Raji (cell line): Measurements from ENCODE around the gene MAP2K1.
A peak's percentile ranks its signal among the peaks of the same experiment; 100 is the strongest.

Experiments used
- POLR2A ChIP-seq: IDR thresholded peaks from 2 replicates; pipeline ENCODE4 v1.6.1; 2011; ENCODE audit warnings: low read depth, low read length, control low read depth; ENCODE audit not compliant: insufficient read depth

Gene MAP2K1

DNA sequence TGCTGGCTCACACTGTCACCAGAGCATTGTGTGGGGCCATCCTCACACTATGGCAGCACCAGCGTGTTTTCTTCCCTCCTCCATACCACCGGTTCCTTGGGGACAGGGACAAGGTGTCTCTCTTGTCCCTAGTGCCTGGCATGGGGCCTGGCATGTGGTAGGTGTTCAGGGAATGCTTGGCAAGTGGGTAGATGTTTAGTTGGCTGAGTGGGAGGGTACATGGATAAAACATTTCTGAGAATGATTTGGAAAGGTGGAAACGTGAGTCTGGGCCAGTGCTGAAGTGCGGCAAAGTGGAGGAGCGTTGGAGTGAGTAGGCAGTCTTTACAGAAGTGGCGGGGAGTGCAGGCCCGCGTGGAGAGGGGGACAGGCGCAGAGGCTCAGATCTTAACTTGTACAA, 95.8 kb downstream of the MAP2K1 start:
- TF ChIP-seq POLR2A, result no peak

DNA sequence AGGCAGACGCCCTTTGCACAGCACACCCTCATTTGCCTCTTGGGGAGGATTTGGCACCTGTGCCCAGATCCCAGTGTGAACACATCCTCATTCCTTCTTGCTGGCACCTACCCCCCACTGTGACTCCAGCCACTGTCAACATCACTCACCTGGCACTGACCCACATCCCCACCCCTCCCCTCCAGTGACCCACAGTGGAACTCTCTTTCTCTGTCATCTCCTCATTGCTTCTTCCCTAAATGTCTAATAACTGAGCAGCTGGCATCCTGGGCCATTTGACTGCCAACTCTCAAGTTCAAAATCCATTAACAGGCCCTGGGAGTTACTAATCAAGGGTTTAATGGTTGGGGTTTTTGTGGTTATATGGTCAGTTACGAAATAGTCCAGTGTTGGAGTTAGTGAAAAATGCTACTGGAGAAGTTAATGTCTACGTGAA, 96.4 kb downstream of the MAP2K1 start:
- TF ChIP-seq POLR2A, result no peak

DNA sequence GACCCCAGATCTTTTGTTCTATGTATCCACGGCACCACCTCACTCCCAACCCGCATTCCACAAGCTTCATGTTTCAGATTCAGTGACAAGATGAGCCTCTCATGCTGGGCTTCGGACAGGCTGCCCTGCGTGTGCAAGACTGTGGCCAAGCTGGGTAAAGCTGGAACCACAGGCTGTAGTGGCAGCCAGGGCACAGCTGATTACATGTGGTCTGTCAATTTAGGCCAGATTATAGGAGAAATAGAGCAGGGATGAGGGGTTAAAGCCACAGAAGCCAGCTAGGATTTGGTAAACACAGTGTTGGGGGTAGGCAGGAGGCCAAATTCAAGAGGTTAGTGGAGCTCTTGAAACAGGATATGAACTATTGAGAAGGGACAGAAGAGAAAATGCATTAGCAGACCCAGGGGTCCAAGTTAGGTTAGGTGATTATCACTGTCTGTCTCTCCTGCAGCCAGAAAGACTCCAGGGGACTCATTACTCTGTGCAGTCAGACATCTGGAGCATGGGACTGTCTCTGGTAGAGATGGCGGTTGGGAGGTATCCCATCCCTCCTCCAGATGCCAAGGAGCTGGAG, 97.9 kb downstream of the MAP2K1 start:
- TF ChIP-seq POLR2A, result no peak

DNA sequence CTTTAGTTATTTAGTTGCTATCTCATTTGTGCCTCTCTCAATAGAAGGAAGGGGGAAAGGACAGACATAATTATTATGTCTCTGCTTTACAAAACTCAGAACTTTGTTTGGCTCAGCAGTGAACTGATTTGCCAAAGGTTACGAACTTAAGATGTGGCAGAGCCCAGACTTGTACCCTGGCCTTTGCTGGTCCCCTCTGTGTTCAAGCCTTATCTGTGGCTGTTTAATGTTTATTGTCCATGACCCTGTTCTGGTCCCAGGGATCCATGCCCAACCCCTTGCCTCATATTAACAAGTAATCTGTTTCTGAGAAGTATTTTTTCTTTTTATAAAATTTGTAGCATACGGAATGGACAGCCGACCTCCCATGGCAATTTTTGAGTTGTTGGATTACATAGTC, 100.2 kb downstream of the MAP2K1 start:
- no peak for TF ChIP-seq POLR2A

DNA sequence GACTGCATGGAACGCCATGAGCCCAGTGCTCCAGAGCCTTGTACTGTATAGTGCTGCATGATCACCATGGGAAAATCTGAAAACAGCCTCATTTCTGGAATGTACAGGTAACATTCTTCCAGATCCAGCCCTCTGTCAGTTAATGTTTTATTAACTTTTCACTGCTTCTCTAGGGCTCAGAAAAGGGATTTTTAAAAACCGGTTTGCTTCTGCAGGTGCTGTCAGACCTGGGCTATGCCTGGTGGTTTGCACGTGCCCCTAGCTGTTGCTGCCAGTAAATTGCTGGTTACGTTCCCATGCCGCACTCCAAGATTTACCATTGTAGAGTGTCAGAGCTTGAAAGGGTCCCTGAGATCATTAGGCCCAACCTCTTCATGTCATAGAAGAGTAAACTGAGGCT, 101.8 kb downstream of the MAP2K1 start:
- no peak for TF ChIP-seq POLR2A

DNA sequence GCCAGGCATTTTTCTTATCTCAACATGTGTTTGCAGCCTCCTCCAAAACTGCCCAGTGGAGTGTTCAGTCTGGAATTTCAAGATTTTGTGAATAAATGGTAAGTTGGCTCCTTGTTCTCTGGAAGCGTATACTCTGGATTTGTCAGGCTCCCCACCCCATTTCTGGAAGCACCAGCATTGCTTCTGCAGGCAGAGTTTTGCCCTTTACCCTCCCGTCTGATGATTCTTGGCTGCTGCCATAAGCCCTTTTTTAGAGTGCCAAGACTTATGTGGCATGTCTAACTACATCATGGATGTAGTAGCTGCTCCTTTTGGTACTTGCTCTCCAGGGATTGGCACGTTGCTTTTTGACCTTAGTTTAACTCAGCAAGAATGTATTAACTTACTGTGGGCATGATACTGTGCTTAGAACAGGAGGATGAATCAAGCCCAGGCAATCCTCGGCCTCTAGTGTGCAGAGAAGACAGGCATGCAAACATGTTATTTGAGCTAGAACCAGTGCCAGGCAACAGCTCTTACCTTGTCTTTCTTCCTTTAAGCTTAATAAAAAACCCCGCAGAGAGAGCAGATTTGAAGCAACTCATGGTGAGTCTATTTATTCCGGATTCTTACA, 102.6 kb downstream of the MAP2K1 start:
- TF ChIP-seq POLR2A, result no peak

DNA sequence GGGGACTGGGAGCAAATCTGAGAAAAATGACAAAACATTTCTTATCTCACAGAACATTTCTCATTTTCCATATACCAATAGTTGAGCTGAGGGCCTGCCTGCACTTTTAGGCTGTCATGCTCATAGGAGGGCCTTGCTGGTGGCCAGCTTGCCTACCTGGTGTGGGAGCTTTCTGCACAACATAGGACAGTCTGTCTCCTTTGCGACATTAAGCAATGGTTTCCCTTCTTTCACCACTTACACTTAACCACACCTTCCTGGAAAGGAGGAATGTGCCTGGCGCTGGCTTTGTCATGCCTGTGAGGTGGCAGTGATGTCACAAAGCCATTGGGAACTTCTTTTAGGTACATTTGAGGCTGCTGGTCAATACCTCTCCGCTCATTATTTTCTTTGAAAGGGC, 105.1 kb downstream of the MAP2K1 start:
- no peak for TF ChIP-seq POLR2A

DNA sequence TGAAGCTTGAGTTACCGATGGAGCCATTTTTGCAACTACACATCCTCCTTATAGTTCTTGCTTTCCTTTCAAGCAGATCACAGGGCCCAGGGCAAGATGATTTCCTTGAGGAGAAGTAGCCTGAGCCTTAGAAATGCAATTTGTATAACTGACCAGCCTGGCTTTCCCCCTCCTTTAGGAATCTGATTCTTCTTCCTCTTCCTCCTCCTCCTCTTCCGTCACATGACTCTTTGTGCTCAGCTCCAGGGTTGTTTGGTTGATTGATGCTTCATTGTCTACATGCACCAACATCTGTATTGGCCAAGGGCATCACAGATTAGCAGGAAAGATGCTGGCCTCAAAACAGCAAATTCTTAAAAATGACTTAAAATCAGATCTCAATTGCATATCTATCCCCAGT, 107.5 kb downstream of the MAP2K1 start:
- no peak for TF ChIP-seq POLR2A

DNA sequence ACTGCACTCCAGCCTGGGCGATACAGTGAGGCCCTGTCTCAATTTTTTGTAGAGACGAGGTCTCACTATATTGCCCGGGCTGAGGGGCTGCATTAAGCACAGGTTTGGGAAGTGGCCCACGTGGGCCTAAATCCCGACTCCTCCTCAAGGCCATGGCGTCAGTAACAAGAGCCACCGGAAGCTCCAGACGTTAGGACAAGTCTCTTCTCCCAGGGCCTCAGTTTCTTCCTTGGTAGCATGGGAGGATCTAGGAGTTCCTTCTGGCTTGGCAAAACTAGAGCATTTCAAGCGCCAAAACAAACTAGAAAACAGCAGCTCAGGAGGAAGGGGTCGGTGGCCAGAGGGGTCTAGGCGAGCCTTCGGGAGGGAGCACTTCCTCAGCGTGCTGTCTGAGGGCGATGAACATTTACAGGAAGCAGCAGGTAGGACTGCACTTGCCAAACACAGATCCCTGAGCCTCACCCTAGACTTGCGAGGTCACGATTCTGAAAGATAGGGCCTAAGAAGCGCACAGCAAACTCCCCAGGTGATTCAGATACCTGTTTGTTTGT, 110.3 kb downstream of the MAP2K1 start:
- no peak for TF ChIP-seq POLR2A

DNA sequence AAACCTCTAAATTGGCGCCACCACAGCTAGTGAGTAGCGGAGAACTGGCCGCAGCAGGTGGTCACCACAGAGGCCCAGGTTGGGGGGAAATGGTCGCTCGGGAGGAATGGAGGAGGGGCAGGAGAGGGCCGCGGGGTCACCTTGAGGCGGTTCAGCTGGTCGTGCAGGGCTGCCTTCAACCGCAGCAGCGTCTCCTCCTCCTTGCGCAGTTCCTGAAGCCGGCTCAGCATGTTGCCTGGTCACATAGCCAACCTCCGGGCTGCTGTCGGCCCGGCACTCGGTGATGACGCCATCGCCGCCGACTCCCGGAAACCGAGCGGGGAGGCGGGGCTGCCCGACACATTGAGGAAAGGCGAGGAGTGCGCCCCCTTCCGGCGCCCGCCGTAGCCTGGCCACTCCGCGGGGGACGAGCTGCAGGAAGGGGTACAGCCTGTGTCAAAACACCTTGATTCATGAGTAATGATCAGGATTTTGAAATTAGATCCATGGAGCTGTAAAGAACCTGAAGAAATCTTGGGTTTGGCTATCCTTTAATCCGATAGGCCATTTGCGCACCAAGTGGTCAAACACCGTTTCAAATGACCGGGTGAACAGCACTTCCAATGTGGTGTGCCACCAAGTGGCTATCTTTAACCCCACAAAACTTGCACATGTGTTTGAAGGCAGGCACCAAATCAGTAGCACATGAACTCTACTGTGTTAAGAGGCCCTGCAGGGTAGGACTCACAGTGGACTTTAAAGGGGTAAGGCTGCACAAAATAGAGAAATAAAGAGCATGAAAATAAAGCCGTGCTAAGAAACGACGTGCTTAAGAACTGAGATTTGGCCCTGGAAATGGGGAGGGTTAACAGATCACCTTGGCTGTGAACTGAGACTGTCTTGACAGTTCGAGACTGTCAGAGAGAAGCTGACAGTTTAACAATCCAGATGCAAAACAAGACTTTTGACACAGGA, 111.1 kb downstream of the MAP2K1 start, which contains the start of gene SNAPC5:
SNAPC5 (minus strand) TSS at position 261 of the 954 bp plus-strand sequence; CDS start at position 230, 31 bp downstream.
- TF ChIP-seq POLR2A, result peak; percentile 85

DNA sequence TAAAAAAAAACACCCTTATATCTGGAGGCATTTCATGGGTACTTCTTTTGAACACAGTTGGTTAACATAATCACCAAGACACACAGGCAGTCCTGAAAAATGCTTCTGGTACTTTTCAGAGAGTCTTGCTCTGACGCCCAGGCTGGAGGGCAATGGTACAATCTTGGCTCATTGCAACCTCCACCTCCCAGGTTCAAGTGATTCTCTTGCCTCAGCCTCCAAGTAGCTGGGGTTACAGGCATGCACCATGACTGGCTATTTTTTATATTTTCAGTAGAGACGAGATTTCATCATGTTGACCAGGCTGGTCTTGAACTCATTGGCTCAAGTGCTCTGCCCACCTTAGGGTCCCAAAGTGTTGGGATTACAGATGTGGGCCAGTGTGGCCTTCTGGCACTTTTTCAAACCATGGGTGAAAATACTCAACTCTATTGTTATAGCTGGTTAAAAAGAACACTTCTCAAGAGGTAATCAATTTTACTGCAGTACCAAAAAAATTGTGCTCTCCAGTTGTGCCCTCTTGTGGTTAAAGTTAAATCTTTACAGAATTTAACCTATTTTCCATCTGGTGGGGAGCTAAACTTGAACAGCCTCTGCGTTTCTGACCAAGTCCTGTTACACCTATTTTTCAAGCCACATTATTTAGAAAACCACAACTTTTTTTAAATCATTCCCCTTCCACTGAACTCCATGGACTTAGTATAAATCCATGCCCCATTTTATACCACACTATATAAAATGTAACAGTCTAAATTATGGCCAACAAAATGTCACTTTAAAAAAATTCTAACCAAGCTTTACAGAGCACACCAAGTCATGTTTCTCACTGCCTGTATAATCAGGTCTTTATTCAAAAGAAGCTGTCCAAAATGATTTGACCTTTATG, 112.0 kb downstream of the MAP2K1 start:
- TF ChIP-seq POLR2A, result no peak

DNA sequence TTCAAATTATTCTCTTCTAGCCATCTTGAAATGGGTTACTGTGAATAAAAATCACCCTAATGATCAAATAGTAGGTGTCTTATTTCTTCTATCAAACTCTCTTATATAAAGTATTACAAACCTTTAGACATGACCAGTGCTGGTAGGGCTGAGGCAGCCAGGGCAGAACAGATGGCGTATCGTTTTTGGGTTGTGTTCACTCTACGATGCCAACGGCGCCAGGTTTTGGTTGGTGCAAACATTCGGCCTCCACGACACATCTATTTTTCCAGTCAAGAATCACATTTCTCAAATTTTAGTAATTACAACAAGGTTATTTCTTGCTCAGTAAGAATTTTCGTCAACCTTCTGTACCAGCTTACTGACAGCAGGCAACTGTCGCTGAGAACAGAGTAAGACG, 115.8 kb downstream of the MAP2K1 start:
- no peak for TF ChIP-seq POLR2A

DNA sequence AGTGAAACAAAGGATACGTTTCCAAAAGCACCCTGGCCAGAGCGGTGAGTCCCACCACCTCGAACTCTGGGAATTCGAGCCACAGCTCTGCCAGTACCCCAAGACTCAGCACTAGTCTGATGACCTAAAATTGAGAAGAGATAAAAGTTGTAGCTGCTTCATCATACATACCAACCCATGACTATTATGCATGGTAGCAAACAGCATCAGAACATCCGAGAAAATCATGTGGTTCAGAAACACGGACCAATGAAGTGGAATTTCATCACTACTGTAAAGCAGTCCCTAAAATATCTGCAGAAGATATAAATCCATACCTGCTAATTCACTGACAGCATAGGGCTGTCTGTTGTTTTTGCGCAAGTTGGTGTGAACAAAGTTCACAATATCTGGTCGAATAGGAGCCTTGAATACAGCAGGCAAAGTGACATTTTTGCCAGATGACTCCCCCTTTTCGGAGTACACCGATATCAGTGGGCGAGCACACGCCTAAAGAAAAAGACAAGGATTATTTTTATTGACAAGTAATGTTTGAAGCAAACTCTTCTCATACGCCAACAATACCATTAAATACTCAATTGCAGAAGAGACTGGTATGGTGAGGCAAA, 116.4 kb downstream of the MAP2K1 start:
- TF ChIP-seq POLR2A, result 0 out of 2 replicates have a peak, but pooled peaks have one; percentile 9

DNA sequence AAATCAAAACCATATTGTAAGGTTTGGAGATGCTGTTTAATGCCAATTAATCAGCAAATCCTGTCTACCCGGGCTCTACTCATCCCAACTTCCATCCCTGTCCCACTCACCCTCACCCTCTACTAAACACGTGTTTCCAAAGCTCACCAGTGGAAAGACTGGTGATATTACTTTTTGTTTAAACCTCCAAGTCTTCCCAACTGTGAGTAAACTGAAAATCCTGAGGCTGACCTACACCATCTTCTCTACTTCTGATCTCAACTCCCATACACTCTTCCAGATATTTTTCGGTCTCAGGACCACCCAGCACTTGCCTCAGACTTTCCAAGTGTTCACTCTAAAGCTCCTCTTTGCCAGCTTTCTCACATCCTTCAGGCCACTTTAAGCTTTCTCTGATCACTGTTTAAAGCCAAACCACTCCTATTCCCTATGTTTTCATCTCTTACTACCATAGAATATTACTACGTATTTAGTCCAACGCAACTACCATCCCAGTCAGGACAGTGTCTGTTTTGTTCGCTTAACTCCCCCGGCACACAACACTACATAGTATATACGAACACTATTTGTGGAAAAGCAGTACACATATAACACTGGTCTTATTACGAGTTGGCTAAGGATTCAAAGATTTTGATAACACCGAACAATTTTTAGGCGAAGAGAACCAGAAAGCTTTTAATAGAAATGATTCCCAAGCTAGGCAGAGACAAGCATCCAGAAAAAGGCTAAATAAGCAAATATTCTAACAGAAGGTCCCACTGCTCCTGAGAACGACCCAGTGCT, 117.3 kb downstream of the MAP2K1 start:
- no peak for TF ChIP-seq POLR2A
